Duodenal mucosa (tissue), 2 donors: ENCODE data around the gene CD8A.

ENCODE experiments used
- H3K27ac ChIP-seq: one replicate; pipeline ENCODE4 v1.7.0; 2013; ENCODE audit warnings: low read depth, low read length
- H3K27me3 ChIP-seq, 2 donors: one replicate each; pipeline ENCODE4 v1.7.0; 2013; ENCODE audit warnings: low read length in 2 of 2, control low read depth in 1 of 2; ENCODE audit not compliant: insufficient read depth in 2 of 2, control insufficient read depth in 1 of 2
- H3K36me3 ChIP-seq, 2 donors: one replicate each; pipeline ENCODE4 v1.7.0; 2013; ENCODE audit warnings: low read length in 2 of 2, control low read depth in 1 of 2; ENCODE audit not compliant: insufficient read depth in 2 of 2, control insufficient read depth in 1 of 2
- H3K4me1 ChIP-seq, 2 donors: one replicate each; pipeline ENCODE4 v1.7.0; 2013; ENCODE audit warnings: low read length in 2 of 2, control low read depth in 1 of 2; ENCODE audit not compliant: insufficient read depth in 2 of 2, control insufficient read depth in 1 of 2
- H3K4me3 ChIP-seq, 2 donors: one replicate each; pipeline ENCODE4 v1.7.0; 2013; ENCODE audit warnings: low read length in 2 of 2, low read depth in 1 of 2
- H3K9ac ChIP-seq, 2 donors: one replicate each; pipeline ENCODE4 v1.7.0; 2013; ENCODE audit warnings: low read length in 2 of 2, low read depth in 1 of 2
- H3K9me3 ChIP-seq, 2 donors: one replicate each; pipeline ENCODE4 v1.7.0; 2013; ENCODE audit warnings: low read length in 2 of 2, control low read depth in 1 of 2; ENCODE audit not compliant: control insufficient read depth in 1 of 2

CD8A gene

GRCh38 chr2:86765310-86765695 is 25.4 kb downstream of the CD8A start:
- peaks cover 0 to 7% of the 10 kb centered on the region in 2 donors for H3K4me1 ChIP-seq
- H3K9ac ChIP-seq = no peak overlapping the region
- peaks cover 23 to 26% of the 10 kb centered on the region in 2 donors for H3K36me3 ChIP-seq
- H3K27ac ChIP-seq = no peak overlapping the region
- no peaks in the 10 kb centered on the region for H3K9me3 ChIP-seq
- H3K4me3 ChIP-seq = no peak overlapping the region
- no peaks in the 10 kb centered on the region for H3K27me3 ChIP-seq

GRCh38 chr2:86764661-86765309 is 25.9 kb downstream of the CD8A start:
- no peaks in the 10 kb centered on the region for H3K27me3 ChIP-seq
- peaks cover 18 to 23% of the 10 kb centered on the region in 2 donors for H3K36me3 ChIP-seq
- no peaks in the 10 kb centered on the region for H3K9me3 ChIP-seq
- H3K4me3 ChIP-seq = no peak overlapping the region
- H3K4me1 ChIP-seq = peaks cover 0 to 7% of the 10 kb centered on the region in 2 donors
- H3K27ac ChIP-seq = no peak overlapping the region
- no peak overlapping the region for H3K9ac ChIP-seq

- Histone ChIP-seq H3K27ac (no peak overlapping the region), H3K36me3 (peaks cover 2 to 22% of the 10 kb centered on the region in 2 donors), H3K4me3 (no peak overlapping the region), H3K9me3 (no peaks in the 10 kb centered on the region), H3K4me1 (peaks cover 0 to 7% of the 10 kb centered on the region in 2 donors), H3K27me3 (no peaks in the 10 kb centered on the region), H3K9ac (no peak overlapping the region)
Observed at GRCh38 chr2:86760371-86760770, 30.3 kb downstream of the CD8A start.

- Histone ChIP-seq H3K27me3 (no peaks in the 10 kb centered on the region), H3K4me3 (no peak overlapping the region), H3K4me1 (no peaks in the 10 kb centered on the region), H3K9me3 (no peaks in the 10 kb centered on the region), H3K27ac (no peak overlapping the region), H3K9ac (no peak overlapping the region), H3K36me3 (peaks cover 3 to 32% of the 10 kb centered on the region in 2 donors)
Observed at GRCh38 chr2:86758405-86758804, 32.3 kb downstream of the CD8A start.

GRCh38 chr2:86753606-86754005 is 37.1 kb downstream of the CD8A start:
- H3K4me1 ChIP-seq = no peaks in the 10 kb centered on the region
- H3K9ac ChIP-seq = no peak overlapping the region
- H3K36me3 ChIP-seq = peaks cover 21 to 43% of the 10 kb centered on the region in 2 donors
- no peak overlapping the region for H3K27ac ChIP-seq
- no peaks in the 10 kb centered on the region for H3K27me3 ChIP-seq
- no peak overlapping the region for H3K4me3 ChIP-seq
- peaks cover 2 to 16% of the 10 kb centered on the region in 2 donors for H3K9me3 ChIP-seq

GRCh38 chr2:86752934-86753333 is 37.8 kb downstream of the CD8A start:
- no peaks in the 10 kb centered on the region for H3K4me1 ChIP-seq
- H3K36me3 ChIP-seq = peaks cover 22 to 43% of the 10 kb centered on the region in 2 donors
- no peak overlapping the region for H3K4me3 ChIP-seq
- no peaks in the 10 kb centered on the region for H3K27me3 ChIP-seq
- peaks cover 2 to 16% of the 10 kb centered on the region in 2 donors for H3K9me3 ChIP-seq
- H3K27ac ChIP-seq = no peak overlapping the region
- no peak overlapping the region for H3K9ac ChIP-seq

- peaks cover 0 to 7% of the 10 kb centered on the region in 2 donors for H3K4me1 ChIP-seq
- no peaks in the 10 kb centered on the region for H3K27me3 ChIP-seq
- peaks cover 2 to 16% of the 10 kb centered on the region in 2 donors for H3K9me3 ChIP-seq
- no peak overlapping the region for H3K9ac ChIP-seq
- H3K27ac ChIP-seq = no peak overlapping the region
- H3K36me3 ChIP-seq = peaks cover 26 to 39% of the 10 kb centered on the region in 2 donors
- no peak overlapping the region for H3K4me3 ChIP-seq
Observed at GRCh38 chr2:86751778-86752177, 38.9 kb downstream of the CD8A start.

GRCh38 chr2:86750240-86750839 is 40.4 kb downstream of the CD8A start:
- no peak overlapping the region for H3K9ac ChIP-seq
- H3K27ac ChIP-seq = no peak overlapping the region
- H3K9me3 ChIP-seq = peaks cover 2 to 16% of the 10 kb centered on the region in 2 donors
- H3K4me3 ChIP-seq = no peak overlapping the region
- H3K36me3 ChIP-seq = peaks cover 28 to 29% of the 10 kb centered on the region in 2 donors
- peaks cover 0 to 14% of the 10 kb centered on the region in 2 donors for H3K4me1 ChIP-seq
- H3K27me3 ChIP-seq = no peaks in the 10 kb centered on the region

GRCh38 chr2:86747711-86748639 is 42.7 kb downstream of the CD8A start:
- H3K4me1 ChIP-seq = peaks cover 0 to 14% of the 10 kb centered on the region in 2 donors

GRCh38 chr2:86746939-86747338 is 43.8 kb downstream of the CD8A start:
- Histone ChIP-seq H3K4me3 (no peak overlapping the region), H3K36me3 (peaks cover 17 to 20% of the 10 kb centered on the region in 2 donors), H3K9ac (no peak overlapping the region), H3K27me3 (no peaks in the 10 kb centered on the region), H3K9me3 (peaks cover 2 to 16% of the 10 kb centered on the region in 2 donors), H3K4me1 (peaks cover 0 to 14% of the 10 kb centered on the region in 2 donors), H3K27ac (no peak overlapping the region)

More at GRCh38 chr2:86747711-86748639, 42.7 kb downstream of the CD8A start:
- no peaks in the 10 kb centered on the region for H3K27me3 ChIP-seq
- H3K9me3 ChIP-seq = peaks cover 2 to 16% of the 10 kb centered on the region in 2 donors
- H3K4me3 ChIP-seq = no peak overlapping the region
- peaks cover 24 to 26% of the 10 kb centered on the region in 2 donors for H3K36me3 ChIP-seq
- H3K27ac ChIP-seq = no peak overlapping the region
- H3K9ac ChIP-seq = no peak overlapping the region
